GM18867 (cell line): ENCODE results near the gene TMEM117.
A peak's percentile ranks its signal among the peaks of the same experiment; 100 is the strongest.

Experiments
- ATAC-seq: cut with Tn5 transposase; IDR thresholded peaks from one replicate; pipeline ENCODE4 v1.9.1; 2021; ENCODE audit warnings: mild to moderate bottlenecking, moderate library complexity; ENCODE audit not compliant: unreplicated experiment

TMEM117 gene

GRCh38 chr12:44078273-44078672 is 242.4 kb downstream of the TMEM117 start:
- ATAC-seq, result no peak

GRCh38 chr12:44088647-44089046 is 252.8 kb downstream of the TMEM117 start:
- no peak for ATAC-seq

- ATAC-seq, result no peak
Observed at GRCh38 chr12:44091948-44092606, 256.2 kb downstream of the TMEM117 start.

- no peak for ATAC-seq
Observed at GRCh38 chr12:44098786-44099185, 262.9 kb downstream of the TMEM117 start.

- ATAC-seq, result no peak
Observed at GRCh38 chr12:44099486-44099885, 263.6 kb downstream of the TMEM117 start.

GRCh38 chr12:44100264-44100663 is 264.4 kb downstream of the TMEM117 start:
- ATAC-seq, result no peak

- ATAC-seq, result no peak
Observed at GRCh38 chr12:44101475-44101874, 265.6 kb downstream of the TMEM117 start.

GRCh38 chr12:44114906-44115305 is 279.0 kb downstream of the TMEM117 start:
- ATAC-seq, result no peak

GRCh38 chr12:44117337-44117736 is 281.5 kb downstream of the TMEM117 start:
- ATAC-seq, result no peak

GRCh38 chr12:44118946-44119345 is 283.1 kb downstream of the TMEM117 start:
- ATAC-seq, result no peak

GRCh38 chr12:44126806-44127205 is 290.9 kb downstream of the TMEM117 start:
- no peak for ATAC-seq

- no peak for ATAC-seq
Observed at GRCh38 chr12:44127966-44128710, 292.3 kb downstream of the TMEM117 start.

GRCh38 chr12:44143175-44143574 is 307.3 kb downstream of the TMEM117 start:
- no peak for ATAC-seq

GRCh38 chr12:44148936-44149335 is 313.1 kb downstream of the TMEM117 start:
- no peak for ATAC-seq

GRCh38 chr12:44154128-44154527 is 318.2 kb downstream of the TMEM117 start:
- no peak for ATAC-seq

- ATAC-seq, result peak; percentile 53
Observed at GRCh38 chr12:44155358-44155757, 319.5 kb downstream of the TMEM117 start.

GRCh38 chr12:44157359-44157758 is 321.5 kb downstream of the TMEM117 start:
- ATAC-seq, result peak; percentile 92

GRCh38 chr12:44158746-44159145 is 322.9 kb downstream of the TMEM117 start:
- ATAC-seq, result no peak

GRCh38 chr12:44159216-44159615 is 323.3 kb downstream of the TMEM117 start:
- no peak for ATAC-seq

- no peak for ATAC-seq
Observed at GRCh38 chr12:44159862-44160261, 324.0 kb downstream of the TMEM117 start.

- ATAC-seq, result no peak
Observed at GRCh38 chr12:44162961-44163360, 327.1 kb downstream of the TMEM117 start.

- ATAC-seq, result no peak
Observed at GRCh38 chr12:44174053-44174452, 338.2 kb downstream of the TMEM117 start.
